ENCODE results near the gene ATP1B2.

DNA sequence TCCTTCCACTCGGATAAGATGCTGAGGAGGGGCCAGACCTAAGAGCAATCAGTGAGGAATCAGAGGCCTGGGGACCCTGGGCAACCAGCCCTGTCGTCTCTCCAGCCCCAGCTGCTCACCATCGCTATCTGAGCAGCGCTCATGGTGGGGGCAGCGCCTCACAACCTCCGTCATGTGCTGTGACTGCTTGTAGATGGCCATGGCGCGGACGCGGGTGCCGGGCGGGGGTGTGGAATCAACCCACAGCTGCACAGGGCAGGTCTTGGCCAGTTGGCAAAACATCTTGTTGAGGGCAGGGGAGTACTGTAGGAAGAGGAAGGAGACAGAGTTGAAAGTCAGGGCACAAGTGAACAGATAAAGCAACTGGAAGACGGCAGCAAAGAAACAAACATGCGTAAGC lies 24.2 kb downstream of the ATP1B2 start:
- TF ChIP-seq CTCF (IDR thresholded peaks at IDR 0.05; ENCODE audit: control extremely low read depth in 1 of 3, insufficient read depth in 1 of 3, low read depth in 1 of 3, low read length in 3 of 3), result no peak
- TF ChIP-seq CHD1 (IDR thresholded peaks at IDR 0.05; ENCODE audit: low read depth, low read length), result no peak
- TF ChIP-seq EP300 (IDR thresholded peaks at IDR 0.05; ENCODE audit: borderline replicate concordance in 1 of 2, low read depth in 2 of 2, low read length in 2 of 2), result no peak
- no peak for TF ChIP-seq CREB1 (IDR thresholded peaks at IDR 0.05)
- no peak for TF ChIP-seq POLR2AphosphoS5 (IDR thresholded peaks at IDR 0.05; ENCODE audit: low read depth, low read length)
- no peak for TF ChIP-seq CHD2 (IDR thresholded peaks at IDR 0.05; ENCODE audit: low read length)
- no peak for TF ChIP-seq JUN (IDR thresholded peaks at IDR 0.05; ENCODE audit: low read depth, low read length)
- TF ChIP-seq RXRA (IDR thresholded peaks at IDR 0.05; ENCODE audit: insufficient read depth, low read depth, low read length), result no peak
- no peak for TF ChIP-seq KDM5A (IDR thresholded peaks at IDR 0.05; ENCODE audit: low read length)

All from H1 (cell line).